ENCODE measurements around the gene DNAH1.
A peak's percentile ranks its signal among the peaks of the same experiment; 100 is the strongest.
"Not testable (repeated sequence)": the region's sequence is repeated elsewhere in the genome, so short reads cannot be mapped to it uniquely, and the experiment has no call there.

DNAH1 gene

GRCh38 chr3:52333869-52334557 lies 17.9 kb downstream of the DNAH1 start:
- DNase-seq (ENCODE audit: low read depth) = no peak

GRCh38 chr3:52338131-52338530 lies 22.0 kb downstream of the DNAH1 start:
- not testable (repeated sequence) for DNase-seq (ENCODE audit: low read depth)

- DNase-seq (ENCODE audit: low read depth) = peak; percentile 43
These were observed 23.5 kb downstream of the DNAH1 start for GRCh38 chr3:52339612-52340011.

GRCh38 chr3:52341123-52341522 lies 25.0 kb downstream of the DNAH1 start:
- no peak for DNase-seq (ENCODE audit: low read depth)

- DNase-seq (ENCODE audit: low read depth) = no peak
These were observed 28.0 kb downstream of the DNAH1 start for GRCh38 chr3:52343946-52344600.

- DNase-seq (ENCODE audit: low read depth) = no peak
These were observed 29.5 kb downstream of the DNAH1 start for GRCh38 chr3:52345521-52346109.

- no peak for DNase-seq (ENCODE audit: low read depth)
These were observed 30.8 kb downstream of the DNAH1 start for GRCh38 chr3:52346623-52347530.

GRCh38 chr3:52347716-52348635 lies 31.9 kb downstream of the DNAH1 start:
- no peak for DNase-seq (ENCODE audit: low read depth)

GRCh38 chr3:52349131-52349530 lies 33.0 kb downstream of the DNAH1 start:
- DNase-seq (ENCODE audit: low read depth) = no peak

GRCh38 chr3:52349611-52350395 lies 33.7 kb downstream of the DNAH1 start:
- DNase-seq (ENCODE audit: low read depth) = no peak

GRCh38 chr3:52350416-52350815 lies 34.3 kb downstream of the DNAH1 start:
- no peak for DNase-seq (ENCODE audit: low read depth)

GRCh38 chr3:52350981-52351761 lies 35.1 kb downstream of the DNAH1 start:
- no peak for DNase-seq (ENCODE audit: low read depth)

GRCh38 chr3:52351762-52352368 lies 35.7 kb downstream of the DNAH1 start:
- no peak for DNase-seq (ENCODE audit: low read depth)

- DNase-seq (ENCODE audit: low read depth) = no peak
These were observed 36.4 kb downstream of the DNAH1 start for GRCh38 chr3:52352566-52352965.

GRCh38 chr3:52353291-52353855 lies 37.3 kb downstream of the DNAH1 start:
- no peak for DNase-seq (ENCODE audit: low read depth)

- DNase-seq (ENCODE audit: low read depth) = no peak
These were observed 38.6 kb downstream of the DNAH1 start for GRCh38 chr3:52354676-52355075.

GRCh38 chr3:52355526-52355925 lies 39.4 kb downstream of the DNAH1 start:
- DNase-seq (ENCODE audit: low read depth) = no peak

- no peak for DNase-seq (ENCODE audit: low read depth)
These were observed 40.0 kb downstream of the DNAH1 start for GRCh38 chr3:52356126-52356525.

Data from activated T-cell treated with anti-CD3 and anti-CD28 coated beads for 24 hours (primary cell).